ENCODE measurements around the gene XYLT1. TPM values are rescaled to one million over a fixed set of nuclear protein-coding genes. Genes with fewer than 3 reads are reported as not detected.

The XYLT1 gene
- total and polyA plus RNA-seq, 2 of the 8 experiments (the other 6 are each of a cell fraction or from before 2014, with no cell fraction given): 6.6 to 25.4 TPM

GRCh38 chr16:17215936-17216335 lies 254.8 kb downstream of the XYLT1 start:
- Histone ChIP-seq H3K79me1 (ENCODE audit: low read depth, low read length) (no peaks in the 10 kb centered on the region), H4K91ac (replicated peaks; ENCODE audit: insufficient read length, low read length) (no peak overlapping the region), H3K4me3 (ENCODE audit: extremely low read depth in 1 of 4, insufficient read depth in 2 of 4, low read depth in 3 of 4, low read length in 4 of 4) (no peak overlapping the region), H3K4me2 (ENCODE audit: insufficient read depth in 1 of 2, low read depth in 2 of 2, low read length in 2 of 2) (no peak overlapping the region), H3K56ac (replicated peaks; ENCODE audit: insufficient read length, low read depth, low read length) (no peak overlapping the region), H4K8ac (ENCODE audit: extremely low read depth, insufficient read depth, low read length) (no peak overlapping the region), H2BK120ac (replicated peaks; ENCODE audit: low read depth, low read length) (no peak overlapping the region), H2BK20ac (ENCODE audit: low read length) (no peak overlapping the region), H2AFZ (ENCODE audit: low read length) (no peak overlapping the region), H3K23me2 (ENCODE audit: low read depth, low read length) (no peaks in the 10 kb centered on the region), H2BK12ac (ENCODE audit: low read depth, low read length) (no peak overlapping the region), H3K4me1 (replicated peaks in 1 of 4; ENCODE audit: control insufficient read depth in 3 of 4, insufficient read depth in 4 of 4, low read length in 3 of 4) (peaks cover 0 to 10% (median 6%) of the 10 kb centered on the region in 4 experiments; a peak in 4 of 7 replicates), H2BK15ac (ENCODE audit: low read length) (no peak overlapping the region), H2AK5ac (ENCODE audit: low read depth, low read length) (no peak overlapping the region), H3K14ac (ENCODE audit: insufficient read length) (no peak overlapping the region), H3K79me2 (ENCODE audit: control insufficient read depth in 1 of 2, insufficient read depth in 2 of 2, low read length in 2 of 2) (no peaks in the 10 kb centered on the region), H3K4ac (replicated peaks; ENCODE audit: insufficient read length, low read depth, low read length) (no peak overlapping the region), H3K18ac (ENCODE audit: extremely low read depth, low read length) (no peak overlapping the region), H3K23ac (ENCODE audit: insufficient read length) (no peak overlapping the region), H3K9me3 (ENCODE audit: insufficient read depth in 2 of 2, low read depth in 1 of 2, low read length in 1 of 2) (peaks cover 2 to 4% of the 10 kb centered on the region in 2 experiments; a peak in 1 of 4 replicates), H3K9ac (replicated peaks in 1 of 4; ENCODE audit: extremely low read depth in 1 of 4, low read depth in 3 of 4, low read length in 3 of 4) (no peak overlapping the region), H4K5ac (ENCODE audit: insufficient read length, low read depth, low read length) (no peak overlapping the region), H3K27ac (ENCODE audit: low read depth, low read length) (no peak overlapping the region), H2BK5ac (ENCODE audit: low read depth, low read length) (no peak overlapping the region), H3K36me3 (ENCODE audit: control insufficient read depth in 2 of 4, insufficient read depth in 4 of 4, low read length in 3 of 4) (no peaks in the 10 kb centered on the region), H3K27me3 (replicated peaks in 1 of 4; ENCODE audit: control insufficient read depth in 3 of 4, extremely low read depth in 1 of 4, insufficient read depth in 3 of 4, low read length in 3 of 4) (no peaks in the 10 kb centered on the region), H4K20me1 (replicated peaks in 1 of 2; ENCODE audit: control insufficient read depth in 1 of 2, insufficient read depth in 2 of 2, low read length in 2 of 2) (no peaks in the 10 kb centered on the region)
- ChIA-PET POLR2A (ENCODE audit: partially characterized antibody) (no interaction called here), CTCF (ENCODE audit: partially characterized antibody) (interaction anchor here (1.1 kb wide), 1 partner anchor 8 kb away, joined by 3 read pairs; no protein-coding TSS in a partner anchor)
- no peak for FAIRE-seq
- no peak for DNase-seq (ENCODE audit: low read depth in 1 of 2, low spot score in 2 of 2)
- 77% methylated on average over 8 of the region's 8 CpGs; no CpG with 5 or more reads in 1 of the 2 experiments for WGBS, 2 experiments (ENCODE audit: extremely low coverage in 1 of 2, insufficient coverage in 1 of 2, insufficient read length in 1 of 2, insufficient replicate concordance in 2 of 2, low coverage in 1 of 2, low lambda C conversion rate in 2 of 2, missing lambda C conversion rate in 1 of 2)
- TF ChIP-seq CBX8 (IDR thresholded peaks at IDR 0.05; ENCODE audit: borderline replicate concordance, low read depth, low read length) (no peak), KDM5A (IDR thresholded peaks at IDR 0.05; ENCODE audit: low read length) (no peak), CEBPB (IDR thresholded peaks at IDR 0.05; ENCODE audit: low read depth, low read length) (no peak), TAF7 (optimal IDR thresholded peaks at IDR 0.05; ENCODE audit: borderline replicate concordance, low read depth, low read length) (no peak), EZH2 (IDR thresholded peaks at IDR 0.05; ENCODE audit: low read depth, low read length, severe bottlenecking) (no peak), ASH2L (IDR thresholded peaks at IDR 0.05; ENCODE audit: low read length) (no peak), HDAC2 (IDR thresholded peaks at IDR 0.05; ENCODE audit: borderline replicate concordance in 1 of 2, low read depth in 2 of 2, low read length in 2 of 2) (no peak)

Measured in H1 (cell line).